H9 (cell line): ENCODE measurements around the gene PLCXD1. TPM values are rescaled to one million over a fixed set of nuclear protein-coding genes. Genes with fewer than 3 reads are reported as not detected.
"Not testable (repeated sequence)": the region's sequence is repeated elsewhere in the genome, so short reads cannot be mapped to it uniquely, and the experiment has no call there.

ENCODE experiments used
- DNase-seq: peaks from one replicate; pipeline ENCODE4 v3.0.0-alpha.2; 2017
- H2AFZ ChIP-seq: one replicate; pipeline ENCODE4 v1.6.1; 2013; ENCODE audit warnings: mild to moderate bottlenecking, low read length, control low read depth, moderate library complexity
- H2AK5ac ChIP-seq: 2 replicates; pipeline ENCODE4 v1.6.1; 2013; ENCODE audit warnings: low read length, control low read depth, mixed read lengths; ENCODE audit not compliant: insufficient read length
- H2BK120ac ChIP-seq: one replicate; pipeline ENCODE4 v1.6.1; 2013; ENCODE audit warnings: low read depth, mild to moderate bottlenecking, low read length, control low read depth, inconsistent platforms; ENCODE audit not compliant: poor library complexity, severe bottlenecking
- H2BK12ac ChIP-seq: 2 replicates; pipeline ENCODE4 v1.6.1; 2013; ENCODE audit warnings: low read length, control low read depth, mixed read lengths, low read depth; ENCODE audit not compliant: insufficient read length
- H2BK15ac ChIP-seq: 2 replicates; pipeline ENCODE4 v1.6.1; 2013; ENCODE audit warnings: low read depth, low read length, control low read depth
- H2BK20ac ChIP-seq: one replicate; pipeline ENCODE4 v1.6.1; 2013; ENCODE audit warnings: low read depth, mild to moderate bottlenecking, low read length, control low read depth, inconsistent platforms; ENCODE audit not compliant: poor library complexity, severe bottlenecking
- H2BK5ac ChIP-seq: 2 replicates; pipeline ENCODE4 v1.6.1; 2013; ENCODE audit warnings: low read length, control low read depth, mixed read lengths; ENCODE audit not compliant: insufficient read length
- H3K14ac ChIP-seq: 2 replicates; pipeline ENCODE4 v1.6.1; 2013; ENCODE audit warnings: low read length, control low read depth; ENCODE audit not compliant: insufficient read depth
- H3K18ac ChIP-seq: 2 replicates; pipeline ENCODE4 v1.6.1; 2013; ENCODE audit warnings: low read depth, mild to moderate bottlenecking, mixed read lengths, low read length, control low read depth; ENCODE audit not compliant: insufficient read length
- H3K23ac ChIP-seq: 2 replicates; pipeline ENCODE4 v1.6.1; 2013; ENCODE audit warnings: low read length, control low read depth, mixed read lengths, low read depth; ENCODE audit not compliant: insufficient read length
- H3K23me2 ChIP-seq: 2 replicates; pipeline ENCODE4 v1.6.1; 2013; ENCODE audit warnings: low read depth, mild to moderate bottlenecking, mixed read lengths, low read length, control low read depth; ENCODE audit not compliant: insufficient read length, poor library complexity, severe bottlenecking
- H3K27ac ChIP-seq: 2 replicates; pipeline ENCODE4 v1.5.1; 2013; ENCODE audit warnings: low read length, control low read depth, mixed read lengths, low read depth; ENCODE audit not compliant: insufficient read length
- H3K27me3 ChIP-seq: 2 replicates; pipeline ENCODE4 v1.6.1; 2013; ENCODE audit warnings: low read length, control low read depth, inconsistent platforms; ENCODE audit not compliant: insufficient read depth
- H3K4ac ChIP-seq: 2 replicates; pipeline ENCODE4 v1.6.1; 2013; ENCODE audit warnings: low read depth, mild to moderate bottlenecking, control low read depth, inconsistent platforms, low read length, moderate library complexity
- H3K4me1 ChIP-seq: 2 replicates; pipeline ENCODE4 v1.6.1; 2013; ENCODE audit warnings: low read length, control low read depth, inconsistent platforms; ENCODE audit not compliant: insufficient read depth
- H3K4me2 ChIP-seq: 2 replicates; pipeline ENCODE4 v1.6.1; 2013; ENCODE audit warnings: low read length, control low read depth, mixed read lengths; ENCODE audit not compliant: insufficient read length, insufficient read depth
- H3K56ac ChIP-seq: 2 replicates; pipeline ENCODE4 v1.6.1; 2013; ENCODE audit warnings: low read depth, mild to moderate bottlenecking, mixed read lengths, low read length, control low read depth; ENCODE audit not compliant: insufficient read length
- H3K79me1 ChIP-seq: 2 replicates; pipeline ENCODE4 v1.6.1; 2013; ENCODE audit warnings: low read depth, mild to moderate bottlenecking, moderate library complexity, low read length, control low read depth, inconsistent platforms; ENCODE audit not compliant: insufficient read depth, poor library complexity, severe bottlenecking
- H3K79me2 ChIP-seq: 2 replicates; pipeline ENCODE4 v1.6.1; 2013; ENCODE audit warnings: low read length, control low read depth, inconsistent platforms; ENCODE audit not compliant: insufficient read depth
- H3K9ac ChIP-seq: 2 replicates; pipeline ENCODE4 v1.6.1; 2013; ENCODE audit warnings: low read length, control low read depth, mixed read lengths; ENCODE audit not compliant: insufficient read length; ENCODE audit errors: extremely low read depth
- H3K9me3 ChIP-seq: one replicate; pipeline ENCODE4 v1.6.1; 2013; ENCODE audit warnings: low read depth, low read length, inconsistent platforms; ENCODE audit not compliant: control insufficient read depth
- H3T11ph ChIP-seq: one replicate; pipeline ENCODE4 v1.6.1; 2013; ENCODE audit warnings: mild to moderate bottlenecking, low read length, control low read depth, inconsistent platforms
- H4K20me1 ChIP-seq: one replicate; pipeline ENCODE4 v1.6.1; 2013; ENCODE audit not compliant: control insufficient read depth, insufficient read length, insufficient read depth
- H4K5ac ChIP-seq: 2 replicates; pipeline ENCODE4 v1.6.1; 2013; ENCODE audit warnings: low read depth, mild to moderate bottlenecking, mixed read lengths, low read length, control low read depth; ENCODE audit not compliant: insufficient read length
- H4K8ac ChIP-seq: replicated peaks from 2 replicates; pipeline ENCODE4 v1.6.1; 2013; ENCODE audit warnings: low read length, control low read depth, mixed read lengths, low read depth; ENCODE audit not compliant: insufficient read length
- H4K91ac ChIP-seq: 2 replicates; pipeline ENCODE4 v1.6.1; 2013; ENCODE audit warnings: low read depth, mild to moderate bottlenecking, moderate library complexity, mixed read lengths, low read length, control low read depth; ENCODE audit not compliant: insufficient read length
- H3K27ac Mint-ChIP-seq, 3 experiments: 2 replicates in 2 of 3; 3 replicates in 1 of 3; pipeline ENCODE4 v1.8.0; 2020 to 2021; ENCODE audit warnings: mixed read lengths in 3 of 3, mild to moderate bottlenecking in 1 of 3, moderate library complexity in 1 of 3
- H3K27me3 Mint-ChIP-seq: 2 replicates; pipeline ENCODE4 v1.8.0; 2021; ENCODE audit warnings: low read depth, mild to moderate bottlenecking, moderate library complexity, mixed read lengths
- H3K36me3 Mint-ChIP-seq, 3 experiments: 2 replicates in 2 of 3; 3 replicates in 1 of 3; pipeline ENCODE4 v1.8.0; 2020 to 2021; ENCODE audit warnings: low read depth in 3 of 3, mixed read lengths in 3 of 3; ENCODE audit not compliant: insufficient read depth in 1 of 3
- H3K4me1 Mint-ChIP-seq, 2 experiments: 2 replicates each; pipeline ENCODE4 v1.8.0; 2020; ENCODE audit warnings: mixed read lengths in 2 of 2
- H3K4me3 Mint-ChIP-seq, 2 experiments: 2 replicates in 1 of 2; 3 replicates in 1 of 2; pipeline ENCODE4 v1.8.0; 2020 to 2021; ENCODE audit warnings: mild to moderate bottlenecking in 2 of 2, mixed read lengths in 2 of 2, moderate library complexity in 1 of 2
- H3K9me3 Mint-ChIP-seq, 2 experiments: 2 replicates in 1 of 2; 3 replicates in 1 of 2; pipeline ENCODE4 v1.8.0; 2020; ENCODE audit warnings: mild to moderate bottlenecking in 2 of 2, mixed read lengths in 2 of 2, moderate library complexity in 1 of 2
- WGBS: extraction: QIAGEN DNeasy Blood & Tissue Kit; methylation state at CpG from one replicate; pipeline ENCODE4 v1.1.7; 2013; ENCODE audit warnings: missing lambda C conversion rate, low lambda C conversion rate, mixed read lengths; ENCODE audit not compliant: insufficient read length; ENCODE audit errors: extremely low coverage; 5-methylcytosine and 5-hydroxymethylcytosine counted together
- total RNA-seq: library from RNA; stranded (reverse); gene quantifications from 2 replicates; pipeline ENCODE4 v1.2.1, GENCODE V29; 2021
- TF ChIP-seq, protein P1 (sequence below): fragments of 200-600 bp; sonication (generic); conservative IDR thresholded peaks from 3 replicates; pipeline ENCODE4 v1.8.0; 2021; ENCODE audit warnings: antibody characterized with exemption, mild to moderate bottlenecking

PLCXD1 gene
- total RNA-seq, 1 experiment from 2014 or later: 96.5 TPM

DNA sequence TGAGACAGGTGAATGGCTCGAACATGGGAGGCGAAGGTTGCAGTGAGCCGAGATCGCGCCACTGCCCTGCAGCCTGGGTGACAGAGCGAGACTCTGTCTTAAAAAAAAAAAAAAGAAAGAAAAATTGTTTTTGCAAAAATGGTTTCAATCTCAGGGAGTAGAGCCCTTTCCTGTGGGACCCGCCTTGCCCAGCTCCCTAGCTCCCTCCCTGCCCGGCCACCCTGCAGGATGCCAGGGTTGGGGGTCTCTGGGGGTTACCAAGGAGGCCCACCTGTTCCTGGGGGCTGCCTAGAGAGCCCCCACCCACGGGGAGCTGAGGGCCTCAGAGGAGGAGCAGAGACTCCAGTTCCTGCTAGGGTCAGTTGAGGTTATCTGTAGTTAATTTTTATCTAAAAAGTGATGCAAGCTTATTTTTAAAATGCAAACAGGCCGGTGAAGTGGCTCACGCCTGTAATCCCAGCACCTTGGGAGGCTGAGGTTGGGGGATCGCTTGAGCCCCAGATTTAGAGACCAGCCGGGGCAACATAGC lies 18.7 kb upstream of the PLCXD1 start:
- H3K23ac ChIP-seq: no peak overlapping the region
- H3K4ac ChIP-seq: no peak overlapping the region
- Mint-ChIP-seq H3K4me3 (no peak overlapping the region), H3K9me3 (peaks cover 2 to 3% of the 10 kb centered on the region in 2 experiments; a peak in 2 of 5 replicates), H3K27ac (no peak overlapping the region), H3K36me3 (no peaks in the 10 kb centered on the region; a peak in 1 of 7 replicates), H3K4me1 (peaks cover 10 to 13% of the 10 kb centered on the region in 2 experiments), H3K27me3 (peaks cover 4% of the 10 kb centered on the region)
- H2BK20ac ChIP-seq: no peak overlapping the region
- H3T11ph ChIP-seq: no peak overlapping the region
- H2BK15ac ChIP-seq: no peak overlapping the region
- H3K79me2 ChIP-seq: no peaks in the 10 kb centered on the region
- H4K20me1 ChIP-seq: no peaks in the 10 kb centered on the region
- H3K14ac ChIP-seq: no peak overlapping the region
- H4K5ac ChIP-seq: no peak overlapping the region
- H4K91ac ChIP-seq: no peak overlapping the region
- no peaks in the 10 kb centered on the region for H3K9me3 ChIP-seq
- no peak overlapping the region for H4K8ac ChIP-seq
- no peak overlapping the region for H2AK5ac ChIP-seq
- H3K18ac ChIP-seq: no peak overlapping the region
- no peaks in the 10 kb centered on the region for H3K4me1 ChIP-seq
- WGBS: no CpG with 5 or more reads among the region's 13 CpGs
- TF ChIP-seq, protein P1, sequence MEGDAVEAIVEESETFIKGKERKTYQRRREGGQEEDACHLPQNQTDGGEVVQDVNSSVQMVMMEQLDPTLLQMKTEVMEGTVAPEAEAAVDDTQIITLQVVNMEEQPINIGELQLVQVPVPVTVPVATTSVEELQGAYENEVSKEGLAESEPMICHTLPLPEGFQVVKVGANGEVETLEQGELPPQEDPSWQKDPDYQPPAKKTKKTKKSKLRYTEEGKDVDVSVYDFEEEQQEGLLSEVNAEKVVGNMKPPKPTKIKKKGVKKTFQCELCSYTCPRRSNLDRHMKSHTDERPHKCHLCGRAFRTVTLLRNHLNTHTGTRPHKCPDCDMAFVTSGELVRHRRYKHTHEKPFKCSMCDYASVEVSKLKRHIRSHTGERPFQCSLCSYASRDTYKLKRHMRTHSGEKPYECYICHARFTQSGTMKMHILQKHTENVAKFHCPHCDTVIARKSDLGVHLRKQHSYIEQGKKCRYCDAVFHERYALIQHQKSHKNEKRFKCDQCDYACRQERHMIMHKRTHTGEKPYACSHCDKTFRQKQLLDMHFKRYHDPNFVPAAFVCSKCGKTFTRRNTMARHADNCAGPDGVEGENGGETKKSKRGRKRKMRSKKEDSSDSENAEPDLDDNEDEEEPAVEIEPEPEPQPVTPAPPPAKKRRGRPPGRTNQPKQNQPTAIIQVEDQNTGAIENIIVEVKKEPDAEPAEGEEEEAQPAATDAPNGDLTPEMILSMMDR: no peak
- H3K56ac ChIP-seq: no peak overlapping the region
- H3K27ac ChIP-seq: no peak overlapping the region
- no peaks in the 10 kb centered on the region for H3K79me1 ChIP-seq
- no peaks in the 10 kb centered on the region for H3K27me3 ChIP-seq
- DNase-seq: no peak
- no peaks in the 10 kb centered on the region for H3K23me2 ChIP-seq
- no peak overlapping the region for H3K9ac ChIP-seq
- H2BK120ac ChIP-seq: no peak overlapping the region
- H2BK5ac ChIP-seq: no peak overlapping the region
- H3K4me2 ChIP-seq: no peak overlapping the region
- H2AFZ ChIP-seq: no peak overlapping the region
- H2BK12ac ChIP-seq: no peak overlapping the region

- not testable (repeated sequence) for H3K4me3 Mint-ChIP-seq
Observed at GRCh38 chrX:264006-264405, 17.2 kb upstream of the PLCXD1 start.

More at GRCh38 chrX:264006-264405, 17.2 kb upstream of the PLCXD1 start:
- not testable (repeated sequence) for H3K9me3 ChIP-seq, H4K20me1 ChIP-seq, H3K27ac ChIP-seq, H2AK5ac ChIP-seq, H3K4me2 ChIP-seq, H3K23ac ChIP-seq, H2BK5ac ChIP-seq, H3K27me3 ChIP-seq, H3T11ph ChIP-seq, H3K9ac ChIP-seq, H3K9me3 Mint-ChIP-seq, H4K5ac ChIP-seq, H3K18ac ChIP-seq, H3K36me3 Mint-ChIP-seq, H3K27me3 Mint-ChIP-seq, DNase-seq, H3K56ac ChIP-seq, H2BK20ac ChIP-seq, H3K79me2 ChIP-seq, H2AFZ ChIP-seq, H3K14ac ChIP-seq, H2BK15ac ChIP-seq, H4K91ac ChIP-seq, H2BK12ac ChIP-seq, H3K79me1 ChIP-seq, H3K4ac ChIP-seq, H4K8ac ChIP-seq, H3K23me2 ChIP-seq, H3K4me1 ChIP-seq, H2BK120ac ChIP-seq
- Mint-ChIP-seq H3K27ac (peak overlapping the region in 1 of 3 experiments; percentile 76; a peak in 1 of 7 replicates), H3K4me1 (peaks cover 10 to 13% of the 10 kb centered on the region in 2 experiments)
- WGBS: no CpG with 5 or more reads among the region's 16 CpGs
